HCT116 (cell line): ENCODE results near the gene ANKRD29. TPM values are rescaled to one million over a fixed set of nuclear protein-coding genes. Genes with fewer than 3 reads are reported as not detected.

ENCODE experiments used
- ATAC-seq: fragments of 200-7000 bp; cut with Tn5 transposase; 2 replicates; pipeline ENCODE4 v1.9.1; 2020; ENCODE audit warnings: mild to moderate bottlenecking, moderate library complexity
- BruUV-seq: library from RNA; stranded (reverse); fragments of 400-500 nt; replicated peaks from 2 replicates; lab custom pipeline; 2021; lab: Mats Ljungman, UMichigan
- CTCF ChIA-PET: fragments of 300-600 bp; sonication (Branson Sonifier 250); formaldehyde crosslinking; loops from one replicate; lab custom pipeline; 2021; ENCODE audit warnings: antibody characterized with exemption; lab: Charles Lee
- POLR2A ChIA-PET: fragments of 300-600, 350-600 bp; sonication (Branson Sonifier 250); formaldehyde crosslinking; loops from one replicate; lab custom pipeline; 2021; ENCODE audit warnings: antibody characterized with exemption; lab: Charles Lee
- RAD21 ChIA-PET, 2 experiments: fragments of 300-600 bp; sonication (Branson Sonifier 250); formaldehyde crosslinking; loops; one replicate each; lab custom pipeline; 2023; ENCODE audit warnings: low total read pairs in 2 of 2; ENCODE audit not compliant: uncharacterized antibody in 2 of 2, unreplicated experiment in 2 of 2, low non-redundant PET in 1 of 2; lab: Charles Lee
- DNase-seq: peaks from one replicate; pipeline ENCODE4 v3.0.0-alpha.2; 2010; ENCODE audit warnings: low read depth, low spot score
- H2AFZ ChIP-seq: fragments of 200-600 bp; shearing (Covaris generic), sonication (generic); 2 replicates; pipeline ENCODE4 v1.6.1; 2017; ENCODE audit warnings: low read depth, mixed run types, mixed read lengths, antibody characterized with exemption, low read length; ENCODE audit not compliant: poor library complexity, severe bottlenecking
- H3K27ac ChIP-seq: 2 replicates; pipeline ENCODE4 v1.5.1; 2012; ENCODE audit warnings: low read depth, low read length
- H3K27me3 ChIP-seq: fragments of 200-600 bp; sonication (generic); 2 replicates; pipeline ENCODE4 v1.6.1; 2016; ENCODE audit warnings: mixed run types, low read length, mixed read lengths; ENCODE audit not compliant: insufficient read depth
- H3K36me3 ChIP-seq, 2 experiments: fragments of 200-500 bp in 1 of 2; fragments of 200-600 bp in 1 of 2; sonication (Bioruptor generic) in 1 of 2; sonication (generic) in 1 of 2; 2 replicates each; pipeline versions ENCODE4 v1.5.1 to v1.6.1; 2014 to 2016; ENCODE audit warnings: low read length in 2 of 2, inconsistent platforms in 1 of 2, mixed read lengths in 1 of 2, mixed run types in 1 of 2; ENCODE audit not compliant: insufficient read depth in 2 of 2, control insufficient read depth in 1 of 2
- H3K4me1 ChIP-seq, 2 experiments: fragments of 200-600 bp in 1 of 2; sonication (generic) in 1 of 2; 2 replicates each; pipeline versions ENCODE4 v1.5.1 to v1.6.1; 2012 to 2017; ENCODE audit warnings: low read length in 2 of 2, inconsistent platforms in 1 of 2, mild to moderate bottlenecking in 1 of 2, mixed read lengths in 1 of 2, mixed run types in 1 of 2, moderate library complexity in 1 of 2; ENCODE audit not compliant: insufficient read depth in 2 of 2, control insufficient read depth in 1 of 2
- H3K4me2 ChIP-seq: fragments of 200-600 bp; sonication (generic); 2 replicates; pipeline ENCODE4 v1.6.1; 2017; ENCODE audit warnings: mixed run types, low read length, mixed read lengths
- H3K4me3 ChIP-seq, 2 experiments: fragments of 200-600 bp in 1 of 2; sonication (generic) in 1 of 2; replicated peaks in 1 of 2; 2 replicates each; pipeline ENCODE4 v1.5.1; 2011 to 2016; ENCODE audit warnings: low read length in 2 of 2, control low read depth in 1 of 2, low read depth in 1 of 2, mild to moderate bottlenecking in 1 of 2, mixed read lengths in 1 of 2, mixed run types in 1 of 2
- H3K79me2 ChIP-seq: fragments of 200-600 bp; sonication (generic); 2 replicates; pipeline ENCODE4 v1.6.1; 2017; ENCODE audit warnings: mild to moderate bottlenecking, mixed run types, low read length, moderate library complexity, mixed read lengths; ENCODE audit not compliant: insufficient read depth
- H3K9ac ChIP-seq: fragments of 200-600 bp; sonication (generic); 2 replicates; pipeline ENCODE4 v1.6.1; 2016; ENCODE audit warnings: low read length, mixed read lengths
- H3K9me2 ChIP-seq: fragments of 200-600 bp; sonication (generic), shearing (Covaris generic); 2 replicates; pipeline ENCODE4 v1.6.1; 2017; ENCODE audit warnings: mixed run types, mild to moderate bottlenecking, moderate library complexity; ENCODE audit not compliant: insufficient read depth
- H3K9me3 ChIP-seq, 2 experiments: fragments of 200-500 bp in 1 of 2; fragments of 200-600 bp in 1 of 2; sonication (Bioruptor generic) in 1 of 2; sonication (generic) in 1 of 2; 2 replicates each; pipeline ENCODE4 v1.6.1; 2014 to 2017; ENCODE audit warnings: low read length in 2 of 2, mixed read lengths in 2 of 2, inconsistent platforms in 1 of 2, low read depth in 1 of 2, mild to moderate bottlenecking in 1 of 2, mixed run types in 1 of 2, moderate library complexity in 1 of 2; ENCODE audit not compliant: control insufficient read depth in 1 of 2, insufficient read depth in 1 of 2
- H4K20me1 ChIP-seq: fragments of 200-600 bp; sonication (generic), shearing (Covaris generic); 2 replicates; pipeline ENCODE4 v1.6.1; 2017; ENCODE audit warnings: mixed run types, mild to moderate bottlenecking, moderate library complexity; ENCODE audit not compliant: insufficient read depth
- ATF3 ChIP-seq: IDR thresholded peaks from 2 replicates; pipeline ENCODE4 v1.6.1; 2012
- CBX3 ChIP-seq: IDR thresholded peaks from 2 replicates; pipeline ENCODE4 v1.6.1; 2012; ENCODE audit warnings: low read depth
- CEBPB ChIP-seq: IDR thresholded peaks from 2 replicates; pipeline ENCODE4 v1.6.1; 2012; ENCODE audit warnings: low read depth
- EGR1 ChIP-seq: IDR thresholded peaks from 2 replicates; pipeline ENCODE4 v1.6.1; 2012; ENCODE audit warnings: low read depth
- EZH2phosphoT487 ChIP-seq: fragments of 200-600 bp; IDR thresholded peaks from 2 replicates; pipeline ENCODE4 v1.6.1; 2018; ENCODE audit warnings: antibody characterized with exemption, borderline replicate concordance
- FOSL1 ChIP-seq: IDR thresholded peaks from 2 replicates; pipeline ENCODE4 v1.6.1; 2012; ENCODE audit warnings: low read depth
- JUND ChIP-seq: IDR thresholded peaks from 2 replicates; pipeline ENCODE4 v1.6.1; 2012
- MAX ChIP-seq: IDR thresholded peaks from 2 replicates; pipeline ENCODE4 v1.6.1; 2012
- POLR2A ChIP-seq: IDR thresholded peaks from 2 replicates; pipeline ENCODE4 v1.7.0; 2011; ENCODE audit warnings: borderline replicate concordance; ENCODE audit not compliant: insufficient read depth, insufficient read length; ENCODE audit errors: extremely low read depth
- POLR2AphosphoS5 ChIP-seq: IDR thresholded peaks from 2 replicates; pipeline ENCODE4 v1.6.1; 2011; ENCODE audit warnings: mild to moderate bottlenecking, low read depth, low read length, moderate library complexity
- RAD21 ChIP-seq: IDR thresholded peaks from 2 replicates; pipeline ENCODE4 v1.6.1; 2012; ENCODE audit warnings: low read depth, mild to moderate bottlenecking
- REST ChIP-seq: IDR thresholded peaks from 2 replicates; pipeline ENCODE4 v1.6.1; 2012; ENCODE audit warnings: low read depth
- SIN3A ChIP-seq: IDR thresholded peaks from 2 replicates; pipeline ENCODE4 v1.6.1; 2012; ENCODE audit warnings: low read depth
- SRF ChIP-seq: IDR thresholded peaks from 2 replicates; pipeline ENCODE4 v1.6.1; 2012; ENCODE audit warnings: low read depth
- TCF7L2 ChIP-seq: IDR thresholded peaks from 2 replicates; pipeline ENCODE4 v1.7.0; 2011; ENCODE audit warnings: borderline replicate concordance, inconsistent platforms; ENCODE audit not compliant: insufficient read depth, insufficient read length; ENCODE audit errors: extremely low read depth
- YY1 ChIP-seq: IDR thresholded peaks from 2 replicates; pipeline ENCODE4 v1.6.1; 2011; ENCODE audit warnings: low read length, low read depth, moderate library complexity, mild to moderate bottlenecking; ENCODE audit not compliant: insufficient replicate concordance; ENCODE audit errors: extremely low read depth
- ZFX ChIP-seq: fragments of 450-650 bp; IDR thresholded peaks from 2 replicates; pipeline ENCODE4 v1.6.1; 2017
- ZNF274 ChIP-seq: fragments of 200-500 bp; sonication (Bioruptor generic); IDR thresholded peaks from 2 replicates; pipeline ENCODE4 v1.6.1; 2014; ENCODE audit warnings: mild to moderate bottlenecking, low read depth, low read length, inconsistent platforms
- intact Hi-C: fragments of 100-400 bp; cut with micrococcal nuclease; formaldehyde crosslinking; loops from 2 replicates; pipeline ENCODE4 v1.10.0; 2022
- total RNA-seq: library from RNA; stranded (reverse); gene quantifications from one replicate; pipeline ENCODE4 v1.2.1, GENCODE V29; 2021; ENCODE audit not compliant: unreplicated experiment

Gene ANKRD29
- total RNA-seq, 1 experiment from 2014 or later, result 8.8 TPM

- Histone ChIP-seq H3K9ac (no peak overlapping the region), H4K20me1 (no peaks in the 10 kb centered on the region), H2AFZ (no peak overlapping the region), H3K4me2 (no peak overlapping the region), H3K27me3 (no peaks in the 10 kb centered on the region), H3K79me2 (no peaks in the 10 kb centered on the region), H3K9me3 (no peaks in the 10 kb centered on the region), H3K27ac (no peak overlapping the region), H3K4me1 (no peaks in the 10 kb centered on the region), H3K9me2 (no peaks in the 10 kb centered on the region), H3K36me3 (peaks cover 31% of the 10 kb centered on the region in 2 experiments), H3K4me3 (no peak overlapping the region)
- DNase-seq (no peak), ATAC-seq (no peak; the same call in 1 of the 2 replicates)
- no TSS peak for BruUV-seq
- CTCF ChIA-PET, result no interaction called here
- RAD21 ChIA-PET, result no interaction called here
- TF ChIP-seq JUND, result no peak
- no peak for TF ChIP-seq FOSL1
- no peak for TF ChIP-seq CBX3
- no peak for TF ChIP-seq YY1
- TF ChIP-seq POLR2AphosphoS5, result no peak
- TF ChIP-seq ATF3, result no peak
- TF ChIP-seq ZNF274, result no peak
- TF ChIP-seq SIN3A, result no peak
- no peak for TF ChIP-seq TCF7L2
- TF ChIP-seq REST, result no peak
- no peak for TF ChIP-seq SRF
- TF ChIP-seq ZFX, result no peak
- TF ChIP-seq MAX, result no peak
- TF ChIP-seq RAD21, result no peak
- no peak for TF ChIP-seq CEBPB
- TF ChIP-seq EZH2phosphoT487, result no peak
- no peak for TF ChIP-seq POLR2A
- TF ChIP-seq EGR1, result no peak
- POLR2A ChIA-PET, result no interaction called here
- intact Hi-C loops, result no loop called here
Observed at GRCh38 chr18:23563377-23564043, 99.2 kb downstream of the ANKRD29 start.
